Mucosa of descending colon (tissue), 3 donors: ENCODE data around the gene AGAP3. TPM values are rescaled to one million over a fixed set of nuclear protein-coding genes. Genes with fewer than 3 reads are reported as not detected.
A peak's percentile ranks its signal among the peaks of the same experiment; 100 is the strongest.

Experiments used
- ATAC-seq: fragments of 200-7000 bp; cut with Tn5 transposase; one replicate; pipeline ENCODE4 v1.9.1; 2020; ENCODE audit warnings: mild to moderate bottlenecking, moderate library complexity
- DNase-seq, 3 donors: peaks; one replicate each; pipeline ENCODE4 v3.0.0-alpha.2; 2020
- H3K36me3 ChIP-seq: fragments of 200-600 bp; one replicate; pipeline ENCODE4 v1.8.0; 2021; ENCODE audit warnings: low read depth, mild to moderate bottlenecking
- H3K4me1 ChIP-seq: fragments of 200-600 bp; one replicate; pipeline ENCODE4 v1.8.0; 2021; ENCODE audit warnings: low read depth, mild to moderate bottlenecking
- H3K4me3 ChIP-seq: fragments of 200-600 bp; one replicate; pipeline ENCODE4 v1.8.0; 2021; ENCODE audit warnings: mild to moderate bottlenecking
- H3K9me3 ChIP-seq: fragments of 200-600 bp; one replicate; pipeline ENCODE4 v1.8.0; 2021; ENCODE audit warnings: mild to moderate bottlenecking
- CTCF ChIP-seq: fragments of 200-600 bp; IDR thresholded peaks from one replicate; pipeline ENCODE4 v1.8.0; 2022; ENCODE audit warnings: antibody characterized with exemption, mild to moderate bottlenecking
- intact Hi-C, 2 donors: fragments of 100-400 bp; cut with DNase I in 1 of 2; cut with micrococcal nuclease in 1 of 2; formaldehyde crosslinking; loops; one replicate each; pipeline versions ENCODE4 v1.11.0 to v1.11.1; 2022; cut with DNase I, micrococcal nuclease
- total RNA-seq, 3 donors: library from RNA; stranded (reverse); fragmentation: NEBNext Ultra II Directional in 2 of 3; extraction: Animal tissue kit (Norgen Biotek cat#: 25700) in 2 of 3; gene quantifications; one replicate each; pipeline versions ENCODE4 v1.2.1 to v1.2.4, GENCODE V29; 2021 to 2023
- donor health status: DM: no; HTN: no; CAD: no; lungs with moderate emphysema.
- donor health status: DM: no; HTN: no; CAD: no.
- donor health status: DM: no; HTN: yes; CAD: no.

AGAP3 gene
- total RNA-seq, 3 donors from 2014 or later, result 39.7 to 116 (median 50.6) TPM

- Histone ChIP-seq H3K4me3 (no peak overlapping the region), H3K9me3 (no peaks in the 10 kb centered on the region), H3K4me1 (no peaks in the 10 kb centered on the region), H3K36me3 (no peaks in the 10 kb centered on the region)
- DNase-seq, result no peak
- intact Hi-C loops, result loop anchor here in 1 of 2 donors (10.0 kb wide), 1 partner anchor 125 kb away; no protein-coding TSS in a partner anchor
- ATAC-seq, result no peak
- TF ChIP-seq CTCF, result no peak
Measured at GRCh38 chr7:151179287-151179860, 93.1 kb downstream of the AGAP3 start.

- no peaks in the 10 kb centered on the region for H3K4me1 ChIP-seq
- intact Hi-C loops, result loop anchor here in 1 of 2 donors (10.0 kb wide), 1 partner anchor 125 kb away; no protein-coding TSS in a partner anchor
- ATAC-seq (no peak), DNase-seq (no peak)
- TF ChIP-seq CTCF, result no peak
- no peak overlapping the region for H3K4me3 ChIP-seq
- no peaks in the 10 kb centered on the region for H3K36me3 ChIP-seq
- no peaks in the 10 kb centered on the region for H3K9me3 ChIP-seq
Measured at GRCh38 chr7:151179946-151180345, 93.7 kb downstream of the AGAP3 start.

DNA sequence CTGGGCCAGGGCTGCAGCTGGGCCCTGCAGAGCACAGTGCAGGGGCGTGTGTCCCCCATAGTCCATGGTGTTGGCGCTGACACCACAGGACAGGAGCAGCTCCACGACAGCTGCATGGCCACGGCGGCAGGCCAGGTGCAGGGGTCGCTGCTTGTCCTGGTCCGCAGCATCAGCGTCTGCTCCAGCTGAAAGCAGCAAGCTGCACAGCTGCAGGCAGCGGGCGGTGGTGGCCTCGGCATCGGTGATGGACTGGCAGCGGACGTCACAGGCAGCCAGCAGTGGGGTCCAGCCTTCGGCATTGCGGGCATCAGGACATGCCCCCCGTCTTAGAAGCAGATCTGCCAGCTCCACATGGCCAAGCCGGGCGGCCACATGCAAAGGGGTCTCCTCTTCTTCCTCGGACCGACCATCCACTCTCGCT is 94.7 kb downstream of the AGAP3 start:
- Histone ChIP-seq H3K4me3 (no peak overlapping the region), H3K36me3 (no peaks in the 10 kb centered on the region), H3K9me3 (no peaks in the 10 kb centered on the region), H3K4me1 (no peaks in the 10 kb centered on the region)
- ATAC-seq (no peak), DNase-seq (no peak)
- TF ChIP-seq CTCF, result no peak
- intact Hi-C loops, result no loop called here

DNA sequence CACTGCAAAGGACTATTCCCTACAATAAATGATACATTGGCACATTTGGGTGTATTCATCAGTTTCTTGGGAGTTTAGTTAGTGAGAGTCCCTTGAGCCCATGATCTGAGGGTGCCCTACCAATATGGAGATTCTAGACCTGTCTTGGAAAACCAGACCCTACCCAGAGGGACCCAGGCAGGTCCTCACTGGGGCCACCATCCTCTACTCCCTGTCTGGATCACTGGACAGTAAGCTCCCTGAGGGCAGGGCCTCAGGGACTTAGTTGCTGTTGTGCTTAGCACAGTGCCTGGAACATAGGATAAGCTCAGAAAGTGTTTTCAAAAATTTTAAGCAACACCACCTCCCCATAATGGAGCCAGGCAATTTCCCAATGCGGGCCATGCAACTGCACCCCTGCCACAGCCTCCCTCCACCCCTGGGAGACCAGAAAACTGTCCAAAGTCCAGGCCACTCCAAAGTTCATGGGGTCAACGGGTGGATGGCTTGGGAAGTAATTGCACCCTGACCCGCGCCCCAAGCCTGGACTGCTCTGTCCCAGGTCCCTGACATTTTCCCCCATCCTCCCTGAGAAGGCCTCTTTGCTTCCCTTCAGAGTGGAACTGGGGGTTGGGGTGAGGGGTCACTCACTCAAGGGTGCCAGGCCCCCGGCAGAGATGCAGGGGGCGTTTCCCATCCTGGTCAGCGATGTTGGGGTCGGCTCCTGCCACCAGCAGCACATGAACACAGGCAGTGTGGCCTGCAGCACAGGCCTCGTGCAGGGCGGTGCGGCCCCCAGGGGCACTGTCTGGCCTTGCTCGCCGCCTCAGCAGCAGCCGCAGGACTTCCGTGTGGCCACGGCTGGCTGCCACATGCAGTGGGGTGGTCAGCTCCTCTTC is 99.7 kb downstream of the AGAP3 start:
- H3K4me3 ChIP-seq, result no peak overlapping the region
- H3K9me3 ChIP-seq, result no peaks in the 10 kb centered on the region
- DNase-seq (peak in 1 of 3 donors; percentile 8), ATAC-seq (no peak)
- no peak for TF ChIP-seq CTCF
- intact Hi-C loops, result no loop called here
- no peaks in the 10 kb centered on the region for H3K36me3 ChIP-seq
- H3K4me1 ChIP-seq, result no peaks in the 10 kb centered on the region

GRCh38 chr7:151186640-151187408 is 100.5 kb downstream of the AGAP3 start, which contains the start of gene ASB10:
Gene ASB10, minus strand, starts transcription at chr7:151187250. Its CDS starts 120 bp downstream, at chr7:151187130.
- intact Hi-C loops, result no loop called here
- no peak for TF ChIP-seq CTCF
- no peak within 1 kb of the TSS for H3K4me3 ChIP-seq
- no peak for ATAC-seq
- no peaks in the 10 kb centered on the region for H3K9me3 ChIP-seq
- H3K36me3 ChIP-seq, result no peaks in the 10 kb centered on the region
- no peaks in the 10 kb centered on the region for H3K4me1 ChIP-seq
- DNase-seq, result no peak
